Thyroid gland (tissue), 4 donors: ENCODE measurements around the gene PATZ1. TPM values are rescaled to one million over a fixed set of nuclear protein-coding genes. Genes with fewer than 3 reads are reported as not detected.

Experiments
- DNase-seq, 2 donors: peaks; one replicate each; pipeline ENCODE4 v3.0.0-alpha.2; 2019
- H3K27ac ChIP-seq, 3 donors: fragments of 200-600 bp; sonication (generic); 1 replicate in 2 of 3; 2 replicates in 1 of 3; pipeline ENCODE4 v1.5.1; 2016 to 2019; ENCODE audit warnings: mild to moderate bottlenecking in 1 of 3, moderate library complexity in 1 of 3
- H3K27me3 ChIP-seq: fragments of 200-600 bp; sonication (generic); one replicate; pipeline ENCODE4 v1.5.1; 2019
- H3K36me3 ChIP-seq, 2 donors: fragments of 200-600 bp; sonication (generic); one replicate each; pipeline ENCODE4 v1.5.1; 2016 to 2019
- H3K4me1 ChIP-seq, 2 donors: fragments of 200-600 bp; sonication (generic); one replicate each; pipeline ENCODE4 v1.5.1; 2017 to 2019
- H3K4me3 ChIP-seq, 3 donors: fragments of 200-600 bp; sonication (generic); replicated peaks in 1 of 3; 1 replicate in 2 of 3; 2 replicates in 1 of 3; pipeline ENCODE4 v1.5.1; 2016; ENCODE audit warnings: mild to moderate bottlenecking in 1 of 3
- H3K9me3 ChIP-seq: fragments of 200-600 bp; sonication (generic); one replicate; pipeline ENCODE4 v1.5.1; 2017
- CTCF ChIP-seq, 6 experiments: fragments of 200-600 bp in 3 of 6; fragments of 450-650 bp in 3 of 6; sonication (generic) in 3 of 6; IDR thresholded peaks; one replicate each; pipeline ENCODE4 v1.5.1; 2016 to 2019; ENCODE audit warnings: antibody characterized with exemption in 6 of 6, mild to moderate bottlenecking in 2 of 6, inconsistent platforms in 1 of 6, moderate library complexity in 1 of 6
- POLR2A ChIP-seq, 2 donors: fragments of 450-650 bp; IDR thresholded peaks; one replicate each; pipeline ENCODE4 v1.6.1; 2017; ENCODE audit warnings: antibody characterized with exemption in 2 of 2, mild to moderate bottlenecking in 2 of 2, moderate library complexity in 1 of 2
- WGBS, 2 donors: methylation state at CpG; one replicate each; pipeline ENCODE4 v1.1.5; 2017; 5-methylcytosine and 5-hydroxymethylcytosine counted together
- intact Hi-C: fragments of 100-400 bp; cut with DNase I; formaldehyde crosslinking; loops from one replicate; pipeline ENCODE4 v1.15.1; 2023
- total RNA-seq, 4 donors: library from RNA; depleted of rRNA; stranded (reverse); fragments of >200 nt; gene quantifications; one replicate each; pipeline ENCODE4 v1.2.3, GENCODE V29; 2016

Gene PATZ1
- total RNA-seq, 4 donors from 2014 or later, result 33.6 to 54.7 (median 46.1) TPM

GRCh38 chr22:31284281-31285155 lies 61.6 kb downstream of the PATZ1 start:
- DNase-seq, result no peak
- no peaks in the 10 kb centered on the region for H3K27me3 ChIP-seq
- no peak overlapping the region for H3K4me3 ChIP-seq
- intact Hi-C loops, result no loop called here
- H3K9me3 ChIP-seq, result no peaks in the 10 kb centered on the region
- WGBS, 2 donors, result 29 to 47% methylated on average over 3 of the region's 3 CpGs
- H3K27ac ChIP-seq, result peak overlapping the region; percentile 28 to 99 (median 97)
- peaks cover 35 to 38% of the 10 kb centered on the region in 2 donors for H3K4me1 ChIP-seq
- H3K36me3 ChIP-seq, result peaks cover 26 to 61% of the 10 kb centered on the region in 2 donors
- TF ChIP-seq POLR2A (IDR thresholded peaks at IDR 0.05), result no peak
- TF ChIP-seq CTCF (IDR thresholded peaks at IDR 0.05), result no peak

GRCh38 chr22:31282748-31283468 lies 63.2 kb downstream of the PATZ1 start:
- Histone ChIP-seq H3K4me1 (peaks cover 19 to 22% of the 10 kb centered on the region in 2 donors), H3K27ac (peak overlapping the region in 1 of 3 donors; percentile 43), H3K9me3 (no peaks in the 10 kb centered on the region), H3K4me3 (no peak overlapping the region), H3K27me3 (no peaks in the 10 kb centered on the region), H3K36me3 (peaks cover 41 to 48% of the 10 kb centered on the region in 2 donors)
- 79 to 97% methylated on average over 7 to 8 of the region's 8 CpGs for WGBS, 2 donors
- intact Hi-C loops, result no loop called here
- DNase-seq, result no peak
- no peak for TF ChIP-seq POLR2A (IDR thresholded peaks at IDR 0.05)

GRCh38 chr22:31281733-31282132 lies 64.4 kb downstream of the PATZ1 start:
- no peak overlapping the region for H3K4me3 ChIP-seq
- no peak for TF ChIP-seq POLR2A (IDR thresholded peaks at IDR 0.05)
- no peak for TF ChIP-seq CTCF (IDR thresholded peaks at IDR 0.05)
- H3K9me3 ChIP-seq, result no peaks in the 10 kb centered on the region
- peaks cover 13 to 19% of the 10 kb centered on the region in 2 donors for H3K4me1 ChIP-seq
- WGBS, 2 donors, result 62 to 72% methylated on average over 4 of the region's 4 CpGs
- DNase-seq, result no peak
- peaks cover 41 to 55% of the 10 kb centered on the region in 2 donors for H3K36me3 ChIP-seq
- intact Hi-C loops, result no loop called here
- peak overlapping the region in 1 of 3 donors; percentile 43 for H3K27ac ChIP-seq
- no peaks in the 10 kb centered on the region for H3K27me3 ChIP-seq

GRCh38 chr22:31279821-31280505 lies 66.2 kb downstream of the PATZ1 start:
- TF ChIP-seq POLR2A (IDR thresholded peaks at IDR 0.05), result no peak
- no peak for TF ChIP-seq CTCF (IDR thresholded peaks at IDR 0.05)
- intact Hi-C loops, result no loop called here
- peak overlapping the region in 2 of 3 donors; percentile 7 to 27 for H3K27ac ChIP-seq

GRCh38 chr22:31279327-31279669 lies 66.8 kb downstream of the PATZ1 start:
- Histone ChIP-seq H3K4me3 (no peak overlapping the region), H3K27ac (peak overlapping the region in 2 of 3 donors; percentile 13 to 27), H3K4me1 (peaks cover 6 to 7% of the 10 kb centered on the region in 2 donors), H3K27me3 (no peaks in the 10 kb centered on the region), H3K36me3 (peaks cover 44 to 52% of the 10 kb centered on the region in 2 donors), H3K9me3 (no peaks in the 10 kb centered on the region)
- DNase-seq, result no peak
- intact Hi-C loops, result no loop called here
- TF ChIP-seq CTCF (IDR thresholded peaks at IDR 0.05) (no peak), POLR2A (IDR thresholded peaks at IDR 0.05) (no peak)

More at GRCh38 chr22:31279821-31280505, 66.2 kb downstream of the PATZ1 start:
- Histone ChIP-seq H3K9me3 (no peaks in the 10 kb centered on the region), H3K4me3 (no peak overlapping the region), H3K36me3 (peaks cover 44 to 50% of the 10 kb centered on the region in 2 donors), H3K27me3 (no peaks in the 10 kb centered on the region), H3K4me1 (peaks cover 8 to 9% of the 10 kb centered on the region in 2 donors)
- DNase-seq, result no peak
